NCI-H1436 (cell line): ENCODE data around the gene HERC5.

Source experiments
- DNase-seq: peaks from one replicate; lab custom pipeline; 2025; lab: John Stamatoyannopoulos, UW

Gene HERC5

DNA sequence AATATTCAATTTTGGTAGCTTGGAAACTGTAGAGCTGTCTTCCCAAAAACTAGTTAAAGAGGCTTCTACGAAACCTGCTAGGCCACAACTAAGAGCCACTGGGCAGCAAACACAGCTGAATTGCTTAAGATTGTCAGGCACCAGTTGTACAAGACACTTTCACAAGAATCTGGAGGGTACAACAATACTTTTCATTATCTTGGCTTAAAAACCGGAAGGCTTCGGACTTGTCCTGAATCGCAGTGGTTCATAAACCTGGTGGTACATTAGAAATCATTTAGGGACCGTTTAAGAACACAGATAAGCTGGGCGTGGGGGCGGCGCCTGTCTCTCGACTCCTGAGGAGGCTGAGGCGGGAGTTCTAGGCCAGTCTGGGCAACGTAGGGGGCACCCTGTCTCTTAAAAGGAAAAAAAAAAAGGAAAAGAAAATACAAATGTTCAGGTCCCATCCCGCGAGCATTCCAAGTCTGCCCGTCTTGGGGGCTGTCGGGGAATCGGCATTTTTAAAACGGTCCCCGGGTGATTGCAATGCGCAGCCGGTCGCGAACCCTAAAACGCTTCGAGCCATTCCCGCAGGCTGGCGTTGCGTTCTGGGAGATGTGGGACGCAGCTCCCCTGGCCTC lies 65.9 kb downstream of the HERC5 start:
- no peak for DNase-seq

DNA sequence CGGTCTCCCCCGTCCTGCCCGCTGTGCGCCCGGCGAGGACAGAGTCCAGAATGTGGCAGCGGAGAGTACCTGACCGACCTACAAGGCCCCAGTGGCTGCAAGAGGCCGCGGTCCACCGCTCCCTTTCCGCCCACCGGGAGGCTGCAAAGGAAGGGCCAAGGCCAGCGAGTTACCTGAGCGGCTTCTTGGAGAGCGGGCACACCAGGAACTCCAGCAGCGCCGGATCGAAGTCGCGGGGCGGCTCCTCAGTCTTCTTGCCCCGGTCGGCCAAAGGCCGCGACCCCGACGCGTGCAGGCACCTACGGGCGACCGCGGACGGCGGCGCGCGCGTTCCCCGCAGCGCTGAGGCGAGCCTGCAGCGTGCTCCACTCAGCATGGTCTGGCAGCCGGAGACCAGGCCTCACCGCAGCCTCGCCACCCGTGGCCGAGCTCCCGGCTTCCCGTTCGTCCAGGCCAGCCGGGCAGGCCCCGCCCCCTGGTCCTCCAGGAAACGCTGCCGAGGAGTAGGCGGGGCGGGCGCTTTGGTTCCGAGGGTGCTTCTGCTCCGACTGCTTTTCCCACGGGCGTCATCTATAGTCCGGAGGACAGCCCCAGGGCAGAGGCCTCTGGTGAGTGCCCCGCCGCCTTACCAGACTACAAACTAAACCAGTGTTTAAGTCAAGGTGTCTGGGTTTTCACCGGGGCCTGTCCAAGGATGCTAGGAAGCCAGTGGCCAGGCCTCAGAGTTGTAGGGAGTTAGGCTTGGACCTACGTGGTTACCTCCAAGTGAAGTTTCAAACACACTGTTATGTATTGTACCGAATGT lies 66.6 kb downstream of the HERC5 start, which contains the start of gene PYURF:
Gene PYURF (minus strand): TSS at position 452 of the 805 bp plus-strand sequence. CDS start 76 bp downstream, at position 376.
- DNase-seq, result peak; percentile 86

- no peak for DNase-seq
These were observed 67.3 kb downstream of the HERC5 start for GRCh38 chr4:88524171-88524570.

DNA sequence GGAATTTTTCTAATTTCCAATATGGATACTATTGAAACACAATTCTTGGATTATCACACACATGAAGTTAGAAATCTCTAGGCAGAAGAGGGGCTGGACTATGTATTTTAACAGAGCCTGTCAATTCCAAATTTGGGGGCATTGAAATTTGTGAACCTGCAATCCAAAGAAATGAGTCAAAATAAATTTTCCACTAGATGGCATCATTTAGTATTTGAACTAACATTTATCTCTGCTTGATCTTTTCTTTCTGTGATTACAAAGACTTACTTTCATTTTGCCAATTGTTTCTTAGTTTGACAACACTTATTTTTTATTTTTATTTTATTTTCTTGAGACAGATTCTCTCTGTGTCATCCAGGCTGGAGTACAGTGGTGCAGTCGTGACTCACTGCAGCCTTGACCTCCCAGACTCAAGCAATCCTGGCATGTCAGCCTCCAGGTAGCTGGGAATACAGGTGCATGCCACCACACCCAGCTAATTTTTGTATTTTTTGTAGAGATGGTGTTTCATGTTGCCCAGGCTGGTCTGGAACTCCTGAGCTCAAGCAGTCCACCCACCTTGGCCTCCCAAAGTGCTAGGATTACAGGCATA lies 69.4 kb downstream of the HERC5 start:
- peak; percentile 16 for DNase-seq

DNA sequence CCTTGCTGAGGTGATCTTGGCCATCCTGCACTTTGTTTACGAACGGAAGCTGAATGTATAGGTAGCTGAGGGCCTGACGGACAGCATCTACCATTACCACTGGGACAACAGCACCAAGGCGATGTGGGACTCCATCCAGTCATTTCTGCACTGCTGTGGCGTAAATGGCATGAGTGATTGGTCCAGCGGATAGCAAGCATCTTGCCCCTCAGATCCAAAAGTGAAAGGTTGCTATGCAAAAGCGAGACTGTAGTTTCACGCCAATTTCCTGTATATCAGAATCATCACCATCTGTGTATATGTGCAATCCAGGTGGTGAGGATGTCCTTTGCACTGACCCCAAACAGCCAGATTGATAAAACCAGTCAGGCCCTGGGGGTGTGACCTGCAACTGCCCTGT lies 70.9 kb downstream of the HERC5 start:
- DNase-seq, result no peak

DNA sequence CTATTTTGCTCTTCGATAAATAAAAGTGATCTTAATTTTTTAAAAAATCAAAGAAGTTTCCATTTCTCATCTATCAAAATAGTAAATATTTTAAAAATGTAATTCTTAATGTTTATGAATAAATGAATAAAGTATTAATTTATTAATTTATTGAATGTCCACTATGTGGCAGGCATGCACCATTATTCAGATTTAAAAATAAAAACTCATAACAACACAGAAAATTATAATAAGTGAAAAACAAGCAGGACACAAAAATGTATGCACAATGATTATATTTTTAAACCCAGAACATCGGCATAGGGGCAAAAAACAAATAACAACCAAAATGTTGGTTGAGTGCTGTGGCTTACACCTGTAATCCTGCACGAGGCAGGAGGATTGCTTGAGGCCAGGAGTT lies 71.9 kb downstream of the HERC5 start:
- DNase-seq, result no peak

DNA sequence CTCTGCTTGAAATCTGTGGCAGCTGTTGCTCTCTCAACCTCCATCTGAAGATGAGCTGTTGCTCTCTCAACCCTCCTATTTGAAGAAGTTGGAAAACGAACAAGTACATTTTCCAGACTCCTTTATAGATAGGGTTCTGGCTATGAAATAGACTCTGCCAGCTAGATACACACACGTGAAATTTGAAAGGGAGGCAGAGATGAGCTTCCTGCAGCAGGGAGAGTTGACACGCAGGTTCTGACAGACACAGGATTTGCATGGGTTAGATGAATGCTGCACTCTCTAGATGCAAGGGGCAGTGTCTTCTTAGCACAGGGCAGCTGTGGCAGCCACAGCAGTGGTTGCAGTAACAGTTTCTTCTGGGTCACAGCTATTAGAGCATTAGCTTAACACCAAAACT lies 74.6 kb downstream of the HERC5 start:
- DNase-seq, result no peak

GRCh38 chr4:88533088-88533790 lies 76.3 kb downstream of the HERC5 start:
- no peak for DNase-seq

- no peak for DNase-seq
These were observed 77.2 kb downstream of the HERC5 start for GRCh38 chr4:88533937-88534750.

- no peak for DNase-seq
These were observed 78.3 kb downstream of the HERC5 start for GRCh38 chr4:88535090-88535755.

DNA sequence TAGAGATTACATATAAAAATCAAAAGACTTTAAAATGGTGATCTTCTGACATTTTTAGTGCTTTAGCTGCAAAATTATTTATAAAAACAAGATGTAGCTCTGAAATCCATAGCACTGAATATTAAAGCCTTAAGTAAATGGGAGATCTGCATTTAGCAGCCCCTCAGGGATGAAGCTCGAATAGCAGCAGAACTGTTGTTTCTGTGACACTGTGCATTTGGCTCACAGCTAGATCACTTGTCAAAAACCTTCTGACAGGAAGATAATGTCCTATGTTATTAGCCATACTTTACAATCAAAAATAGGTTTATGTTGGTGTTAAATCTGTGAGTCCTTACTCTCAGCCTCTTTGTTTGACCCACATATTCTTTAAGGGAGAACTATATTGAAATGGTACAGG lies 80.8 kb downstream of the HERC5 start:
- DNase-seq, result no peak

DNA sequence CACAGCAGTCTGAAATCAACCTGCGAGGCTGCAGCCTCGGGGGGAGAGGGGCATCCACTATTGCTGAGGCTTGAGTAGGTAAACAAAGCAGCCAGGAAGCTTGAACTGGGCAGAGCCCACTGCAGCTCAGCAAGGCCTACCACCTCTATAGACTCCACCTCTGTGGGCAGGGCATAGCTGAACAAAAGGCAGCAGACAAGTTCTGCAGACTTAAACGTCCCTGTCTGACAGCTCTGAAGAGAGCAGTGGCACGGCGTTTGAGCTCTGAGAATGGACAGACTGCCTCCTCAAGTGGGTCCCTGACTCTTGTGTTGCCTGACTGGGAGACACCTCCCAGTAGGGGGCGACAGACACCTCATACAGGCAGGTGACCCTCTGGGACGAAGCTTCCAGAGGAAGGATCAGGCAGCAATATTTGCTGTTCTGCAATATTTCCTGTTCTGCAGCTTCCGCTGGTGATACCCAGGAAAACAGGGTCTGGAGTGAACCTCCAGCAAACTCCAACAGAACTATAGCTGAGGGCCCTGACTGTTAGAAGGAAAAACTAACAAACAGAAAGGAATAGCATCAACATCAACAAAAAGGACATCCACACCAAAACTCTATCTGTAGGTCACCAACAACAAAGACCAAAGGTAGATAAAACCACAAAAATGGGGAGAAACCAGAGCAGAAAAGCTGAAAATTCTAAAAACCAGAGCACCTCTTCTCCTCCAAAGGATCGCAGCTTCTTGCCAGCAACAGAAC lies 82.6 kb downstream of the HERC5 start:
- peak; percentile 53 for DNase-seq

DNA sequence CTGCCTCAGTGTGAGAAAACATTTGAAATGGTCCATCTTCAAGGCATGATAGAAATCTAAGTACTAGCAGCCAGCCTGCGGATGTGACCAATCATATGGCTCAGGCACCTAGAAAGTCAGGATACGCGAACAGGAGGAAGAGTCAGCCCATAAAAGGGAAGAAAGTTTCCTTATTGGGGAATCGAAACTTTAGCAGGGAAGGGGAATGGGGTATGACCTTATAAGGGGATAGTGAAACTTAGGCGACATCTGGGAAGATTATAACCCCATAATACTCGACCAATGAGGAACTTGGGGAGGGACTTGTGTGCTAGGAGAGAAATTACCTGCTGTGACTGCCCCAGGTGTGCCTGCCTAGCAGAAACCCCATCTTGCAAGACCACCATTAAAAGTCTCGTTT lies 92.9 kb downstream of the HERC5 start:
- no peak for DNase-seq
